Measurements from ENCODE around the gene PTDSS2. TPM values are rescaled to one million over a fixed set of nuclear protein-coding genes. Genes with fewer than 3 reads are reported as not detected.

Gene PTDSS2
- total RNA-seq, 1 donor from 2014 or later: 50.2 TPM

- DNase-seq: no peak
Measured at GRCh38 chr11:494761-495536, 44.9 kb downstream of the PTDSS2 start.

- peak; percentile 49 for DNase-seq
Measured at GRCh38 chr11:495537-495931, 45.5 kb downstream of the PTDSS2 start.

- no peak for DNase-seq
Measured at GRCh38 chr11:496834-497564, 46.9 kb downstream of the PTDSS2 start.

- no peak for DNase-seq
Measured at GRCh38 chr11:497565-498296, 47.7 kb downstream of the PTDSS2 start.

GRCh38 chr11:498297-499181 lies 48.5 kb downstream of the PTDSS2 start:
- DNase-seq: no peak

- DNase-seq: no peak
Measured at GRCh38 chr11:499201-500076, 49.4 kb downstream of the PTDSS2 start.

- DNase-seq: no peak
Measured at GRCh38 chr11:501001-501682, 51.1 kb downstream of the PTDSS2 start.

- no peak for DNase-seq
Measured at GRCh38 chr11:501683-502287, 51.7 kb downstream of the PTDSS2 start.

- DNase-seq: no peak
Measured at GRCh38 chr11:502288-503178, 52.5 kb downstream of the PTDSS2 start.

GRCh38 chr11:503179-503981 lies 53.3 kb downstream of the PTDSS2 start:
- DNase-seq: peak; percentile 39

- DNase-seq: peak; percentile 54
Measured at GRCh38 chr11:504053-504993, 54.2 kb downstream of the PTDSS2 start.

GRCh38 chr11:504994-505344 lies 54.9 kb downstream of the PTDSS2 start:
- no peak for DNase-seq

GRCh38 chr11:506238-506994 lies 56.3 kb downstream of the PTDSS2 start:
- peak; percentile 99 for DNase-seq

- peak; percentile 98 for DNase-seq
Measured at GRCh38 chr11:506995-507726, 57.1 kb downstream of the PTDSS2 start, which contains the start of gene RNH1. TSS of gene RNH1 (minus strand) at chr11:507242. CDS start at chr11:502162, 5,080 bp downstream.

GRCh38 chr11:507727-508515 lies 57.8 kb downstream of the PTDSS2 start:
- DNase-seq: peak; percentile 24

Data from dermis blood vessel endothelial cell (primary cell).